ENCODE measurements around the gene DHPS.
A peak's percentile ranks its signal among the peaks of the same experiment; 100 is the strongest.
"Not testable (repeated sequence)": the region's sequence is repeated elsewhere in the genome, so short reads cannot be mapped to it uniquely, and the experiment has no call there.

DHPS gene

GRCh38 chr19:12670159-12670928 is 11.3 kb downstream of the DHPS start:
- no peak for DNase-seq

GRCh38 chr19:12669270-12670158 is 12.2 kb downstream of the DHPS start:
- peak; percentile 82 for DNase-seq

- no peak for DNase-seq
Observed at GRCh38 chr19:12668932-12669269, 12.8 kb downstream of the DHPS start.

GRCh38 chr19:12668346-12668745 is 13.3 kb downstream of the DHPS start:
- no peak for DNase-seq

DNA sequence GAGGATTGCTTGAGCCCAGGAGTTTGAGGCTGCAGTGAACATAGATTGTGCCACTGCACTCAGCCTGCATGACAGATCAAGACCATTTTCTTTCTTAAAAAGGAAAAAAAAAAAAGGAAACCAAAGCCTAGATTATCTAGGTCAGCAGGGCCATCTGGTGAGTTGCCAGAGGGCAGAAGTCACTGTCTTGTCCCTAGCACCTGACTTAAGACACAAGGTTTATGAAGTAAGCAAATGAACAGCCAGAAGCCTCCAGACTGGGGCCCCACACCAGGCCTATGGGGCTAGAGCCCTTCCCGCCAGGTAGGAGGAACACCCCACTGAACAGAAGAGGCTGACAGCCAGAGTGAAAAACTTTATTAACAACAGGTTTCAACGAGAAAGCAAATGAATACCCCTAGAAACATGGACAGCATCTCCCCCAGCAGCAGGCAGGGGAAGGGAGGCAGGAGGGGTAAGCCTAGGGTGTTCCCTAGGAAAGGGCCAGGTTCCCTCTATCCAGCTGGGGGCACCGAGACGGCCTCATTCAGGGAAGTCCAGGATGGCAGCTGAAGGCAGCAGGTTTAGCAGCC is 13.9 kb downstream of the DHPS start:
- no peak for DNase-seq

- DNase-seq = peak; percentile 60
Observed at GRCh38 chr19:12666265-12667048, 15.2 kb downstream of the DHPS start, which contains the start of the genes MAN2B1 and WDR83. TSS of gene MAN2B1 (minus strand) at chr19:12666742. CDS start at chr19:12666701, 41 bp downstream. TSS of gene WDR83 (plus strand) at chr19:12666807. CDS start at chr19:12669791, 2,984 bp downstream.

GRCh38 chr19:12665671-12666264 is 15.9 kb downstream of the DHPS start:
- no peak for DNase-seq

- no peak for DNase-seq
Observed at GRCh38 chr19:12665281-12665573, 16.5 kb downstream of the DHPS start.

- DNase-seq = no peak
Observed at GRCh38 chr19:12664406-12665280, 17.0 kb downstream of the DHPS start.

DNA sequence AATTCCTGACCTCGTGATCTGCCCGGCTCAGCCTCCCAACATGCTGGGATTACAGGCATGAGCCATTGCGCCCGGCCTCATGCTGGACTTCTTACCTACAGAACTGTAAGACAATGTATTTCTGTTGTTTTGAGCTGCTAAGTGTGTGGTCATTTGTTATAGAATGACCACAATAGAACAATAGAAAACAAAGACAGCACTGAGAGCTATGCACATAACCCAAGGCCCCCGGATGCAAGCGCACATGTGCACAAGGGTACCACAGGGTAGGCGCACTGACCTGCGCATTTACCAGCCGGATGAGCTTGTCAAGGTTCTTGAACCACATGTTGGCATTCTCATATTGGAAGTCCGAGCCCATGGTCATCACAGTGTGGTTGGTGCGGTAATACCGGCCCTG is 20.7 kb downstream of the DHPS start:
- no peak for DNase-seq

DNA sequence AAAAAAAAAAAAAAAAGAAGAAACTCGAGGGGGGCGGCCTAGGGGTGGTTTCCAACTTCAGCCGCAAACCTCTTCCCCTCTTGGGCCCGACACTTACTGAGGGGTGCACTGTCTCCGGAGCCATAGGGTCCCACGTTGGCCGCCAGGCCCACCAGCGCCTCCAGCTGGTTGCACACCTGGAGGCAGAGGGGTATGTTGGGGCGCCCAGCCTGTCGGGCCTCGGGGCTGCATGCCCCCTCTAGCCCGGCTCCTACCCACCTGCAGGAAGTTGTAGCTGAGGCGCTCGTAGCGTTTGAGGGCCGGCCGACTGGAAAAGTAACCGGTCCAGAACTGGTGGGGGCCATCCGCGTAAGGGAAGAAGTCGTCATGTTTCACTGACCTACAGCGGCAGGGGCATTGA is 23.7 kb downstream of the DHPS start:
- no peak for DNase-seq

GRCh38 chr19:12656899-12657571 is 24.6 kb downstream of the DHPS start:
- DNase-seq = no peak

GRCh38 chr19:12655546-12655945 is 26.1 kb downstream of the DHPS start:
- DNase-seq = no peak

- no peak for DNase-seq
Observed at GRCh38 chr19:12652219-12652618, 29.5 kb downstream of the DHPS start.

DNA sequence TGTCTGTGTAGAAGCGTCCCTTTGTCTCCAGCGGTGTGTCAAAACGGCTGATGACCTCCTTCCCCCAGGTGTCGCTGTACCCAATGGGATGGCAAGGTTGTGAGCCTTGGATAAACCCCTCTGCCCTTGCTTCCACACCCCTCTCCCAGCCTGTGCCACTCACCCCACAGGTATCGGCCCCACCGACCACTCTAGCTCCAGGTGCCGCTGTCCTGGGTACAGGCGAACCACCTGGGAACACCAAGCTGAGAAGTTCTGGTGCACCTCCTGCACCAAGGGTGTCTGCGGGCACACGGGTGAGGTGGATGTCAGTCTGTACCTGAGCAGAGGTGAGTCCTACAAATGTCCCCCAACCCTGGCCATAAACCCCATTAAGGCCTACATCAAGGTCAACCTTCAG is 31.7 kb downstream of the DHPS start:
- no peak for DNase-seq

- no peak for DNase-seq
Observed at GRCh38 chr19:12648088-12648487, 33.6 kb downstream of the DHPS start.

DNA sequence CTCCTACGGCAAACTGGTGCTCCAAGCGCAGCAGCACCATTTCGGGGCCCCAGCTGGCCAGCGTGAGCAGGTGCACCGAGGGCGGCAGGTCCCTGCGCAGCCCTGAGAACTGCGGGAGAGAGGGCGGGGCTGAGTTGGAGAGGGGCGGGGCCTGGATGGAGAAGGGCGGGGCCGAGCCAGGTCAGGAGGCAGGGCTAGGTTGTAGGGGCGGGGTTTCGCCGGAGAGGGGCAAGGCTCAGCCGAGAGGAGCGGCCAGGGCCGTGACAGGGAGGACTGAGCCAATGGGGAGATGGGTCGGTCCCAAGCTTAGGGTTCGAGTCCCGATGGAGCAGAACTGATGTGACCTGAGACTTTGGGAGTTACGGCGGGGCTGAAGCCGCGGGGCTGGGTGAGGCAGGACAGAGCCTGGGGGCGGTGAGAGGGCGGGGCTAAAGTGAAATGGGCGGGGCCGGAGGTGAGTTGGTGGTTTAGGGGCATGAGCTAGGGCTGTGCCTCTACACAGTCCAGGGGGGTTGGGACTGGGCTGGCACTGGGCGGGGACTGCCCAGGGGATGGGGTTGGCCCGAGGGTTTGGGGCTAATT is 34.1 kb downstream of the DHPS start:
- no peak for DNase-seq

DNA sequence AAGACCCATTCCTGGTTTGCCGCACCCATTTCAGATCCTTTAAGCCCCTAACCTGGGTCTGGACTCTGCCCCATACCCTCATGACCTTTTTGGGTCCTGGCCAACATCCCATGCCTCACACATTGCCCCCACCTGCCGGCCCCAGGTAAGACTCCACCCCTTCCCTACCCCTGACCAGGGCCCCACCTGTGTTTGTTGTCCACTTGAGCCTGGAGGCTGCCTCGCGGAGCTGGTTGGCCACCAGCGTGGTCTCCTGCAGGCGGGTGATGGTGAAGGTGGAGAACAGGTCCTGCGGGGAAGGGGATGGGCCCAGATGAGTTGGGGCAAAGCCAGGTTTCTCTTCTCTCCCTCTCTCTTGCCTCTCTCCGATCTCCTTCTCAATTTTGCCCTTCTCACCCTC is 34.6 kb downstream of the DHPS start:
- no peak for DNase-seq

GRCh38 chr19:12646551-12646950 is 35.1 kb downstream of the DHPS start:
- no peak for DNase-seq

- not testable (repeated sequence) for DNase-seq
Observed at GRCh38 chr19:12643716-12644115, 38.0 kb downstream of the DHPS start.

GRCh38 chr19:12642506-12642905 is 39.2 kb downstream of the DHPS start:
- DNase-seq = no peak
